ENCODE results near the gene GK. TPM values are rescaled to one million over a fixed set of nuclear protein-coding genes. Genes with fewer than 3 reads are reported as not detected.

The GK gene
- total and polyA plus RNA-seq, 2 donors (not counting 3 experiments of a cell fraction or from before 2014, with no cell fraction given) = 2.7 to 7.6 TPM

DNA sequence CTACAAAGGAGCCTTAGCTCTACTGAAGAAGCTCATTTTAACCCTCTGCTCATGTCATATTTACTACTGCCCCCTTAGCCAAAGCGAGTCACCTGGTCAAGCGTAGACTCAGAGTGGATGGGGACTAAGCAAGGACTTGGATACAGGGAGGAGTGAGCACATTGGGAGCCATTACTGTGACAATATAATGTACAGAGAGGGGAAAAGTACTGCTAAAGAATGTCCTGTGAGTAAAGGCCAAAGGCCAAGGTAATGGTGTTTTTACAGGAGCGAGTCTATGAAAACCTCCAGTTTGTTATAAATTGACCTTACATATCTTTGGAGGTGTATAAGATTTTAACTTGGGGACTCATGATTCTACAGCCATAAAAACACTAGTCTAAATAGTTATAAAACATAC, 10.6 kb upstream of the GK start:
- intact Hi-C loops (cut with micrococcal nuclease) = no loop called here
- no peaks in the 10 kb centered on the region for H3K9me3 ChIP-seq (replicated peaks; ENCODE audit: control insufficient read depth, insufficient read depth, low read length)
- H3K9me1 ChIP-seq (replicated peaks; ENCODE audit: control insufficient read depth, extremely low read depth, insufficient read depth, low read length) = no peaks in the 10 kb centered on the region
- BruUV-seq (replicated peaks) = no TSS peak
- no peak for FAIRE-seq
- CTCF ChIA-PET = no interaction called here
- no peaks in the 10 kb centered on the region for H3K36me3 ChIP-seq (ENCODE audit: control insufficient read depth in 2 of 2, extremely low read depth in 1 of 2, insufficient read depth in 2 of 2, low read length in 2 of 2)
- POLR2A ChIA-PET = no interaction called here
- no peak overlapping the region for H2AFZ ChIP-seq (ENCODE audit: low read depth, low read length)
- H4K20me1 ChIP-seq (replicated peaks; ENCODE audit: control insufficient read depth, extremely low read depth, insufficient read depth, low read length) = no peaks in the 10 kb centered on the region
- no peak overlapping the region for H3K27ac ChIP-seq (ENCODE audit: insufficient read depth, low read depth, low read length)
- H3K4me1 ChIP-seq (ENCODE audit: control insufficient read depth, extremely low read depth, insufficient read depth, low read length) = no peaks in the 10 kb centered on the region
- H3K79me2 ChIP-seq (ENCODE audit: control insufficient read depth, insufficient read depth, low read length) = no peaks in the 10 kb centered on the region
- no peaks in the 10 kb centered on the region for H3K27me3 ChIP-seq (ENCODE audit: control insufficient read depth in 2 of 2, insufficient read depth in 2 of 2, low read length in 2 of 2)
- DNase-seq (ENCODE audit: low read depth, low spot score) = no peak
- no peak overlapping the region for H3K9ac ChIP-seq (replicated peaks; ENCODE audit: extremely low read depth, insufficient read depth, low read length)
- dilution Hi-C loops (cut with MboI; ENCODE audit: extremely low pct_ligation_motif_present, low sequenced_read_pairs) = no loop called here
- no peak for TF ChIP-seq POLR2AphosphoS5 (IDR thresholded peaks at IDR 0.05; ENCODE audit: insufficient read depth, low read depth, low read length)
- no peak for TF ChIP-seq EZH2 (IDR thresholded peaks at IDR 0.05; ENCODE audit: borderline replicate concordance, low read depth, low read length, severe bottlenecking)
- no peak for TF ChIP-seq GATA2 (IDR thresholded peaks at IDR 0.05; ENCODE audit: insufficient read depth, insufficient read length, low read depth, low read length)
- no peak for TF ChIP-seq FOS (IDR thresholded peaks at IDR 0.05; ENCODE audit: borderline replicate concordance, insufficient read depth, low read length)
- H3K4me3 ChIP-seq (replicated peaks in 1 of 3; ENCODE audit: insufficient read depth in 1 of 3, low read depth in 1 of 3, low read length in 3 of 3) = no peak overlapping the region
- no peak overlapping the region for H3K4me2 ChIP-seq (ENCODE audit: insufficient read depth, low read length)

DNA sequence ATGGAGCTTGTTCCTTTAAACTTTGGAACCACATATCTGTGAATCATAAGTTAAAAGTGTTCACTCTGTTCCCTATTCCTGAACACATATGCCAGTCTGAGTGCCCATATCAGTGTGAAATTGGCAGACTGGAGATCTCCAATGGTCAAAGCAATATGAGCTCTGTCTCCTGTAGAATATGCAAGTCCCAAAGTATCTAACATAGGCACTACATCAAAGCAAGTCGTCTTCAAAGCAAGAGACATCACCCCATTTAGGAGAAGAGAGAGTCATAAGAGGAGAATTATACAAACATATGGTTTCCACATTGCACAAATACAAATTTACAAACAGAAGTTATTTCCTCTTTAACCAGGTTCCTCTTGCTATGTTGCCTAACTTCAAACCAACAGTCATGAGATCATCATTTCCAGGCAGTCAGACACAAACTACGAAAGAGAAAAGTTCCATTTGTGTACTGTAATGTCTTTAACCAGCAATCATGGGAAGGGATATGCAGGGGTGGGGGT, 9.9 kb upstream of the GK start:
- H3K9me1 ChIP-seq (replicated peaks; ENCODE audit: control insufficient read depth, extremely low read depth, insufficient read depth, low read length) = no peaks in the 10 kb centered on the region
- FAIRE-seq (no peak), DNase-seq (ENCODE audit: low read depth, low spot score) (no peak)
- dilution Hi-C loops (cut with MboI; ENCODE audit: extremely low pct_ligation_motif_present, low sequenced_read_pairs) (no loop called here), intact Hi-C loops (cut with micrococcal nuclease) (no loop called here)
- ChIA-PET CTCF (interaction anchor here (0.9 kb wide), 1 partner anchor 9 kb away, joined by 3 read pairs; no protein-coding TSS in a partner anchor), POLR2A (no interaction called here)
- no peaks in the 10 kb centered on the region for H3K9me3 ChIP-seq (replicated peaks; ENCODE audit: control insufficient read depth, insufficient read depth, low read length)
- H3K27me3 ChIP-seq (ENCODE audit: control insufficient read depth in 2 of 2, insufficient read depth in 2 of 2, low read length in 2 of 2) = no peaks in the 10 kb centered on the region
- no peak overlapping the region for H3K9ac ChIP-seq (replicated peaks; ENCODE audit: extremely low read depth, insufficient read depth, low read length)
- no peak overlapping the region for H2AFZ ChIP-seq (ENCODE audit: low read depth, low read length)
- no peak overlapping the region for H3K4me3 ChIP-seq (replicated peaks in 1 of 3; ENCODE audit: insufficient read depth in 1 of 3, low read depth in 1 of 3, low read length in 3 of 3)
- H3K4me1 ChIP-seq (ENCODE audit: control insufficient read depth, extremely low read depth, insufficient read depth, low read length) = no peaks in the 10 kb centered on the region
- TF ChIP-seq FOS (IDR thresholded peaks at IDR 0.05; ENCODE audit: borderline replicate concordance, insufficient read depth, low read length) (no peak), POLR2AphosphoS5 (IDR thresholded peaks at IDR 0.05; ENCODE audit: insufficient read depth, low read depth, low read length) (no peak), EZH2 (IDR thresholded peaks at IDR 0.05; ENCODE audit: borderline replicate concordance, low read depth, low read length, severe bottlenecking) (no peak), MYC (IDR thresholded peaks at IDR 0.05; ENCODE audit: low read depth, low read length) (no peak), GATA2 (IDR thresholded peaks at IDR 0.05; ENCODE audit: insufficient read depth, insufficient read length, low read depth, low read length) (no peak), JUN (IDR thresholded peaks at IDR 0.05; ENCODE audit: borderline replicate concordance, insufficient read depth, insufficient read length, low read depth) (no peak), POLR2A (IDR thresholded peaks at IDR 0.05; ENCODE audit: low read depth, low read length) (no peak)
- TF ChIP-seq, protein P1, sequence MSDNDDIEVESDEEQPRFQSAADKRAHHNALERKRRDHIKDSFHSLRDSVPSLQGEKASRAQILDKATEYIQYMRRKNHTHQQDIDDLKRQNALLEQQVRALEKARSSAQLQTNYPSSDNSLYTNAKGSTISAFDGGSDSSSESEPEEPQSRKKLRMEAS (IDR thresholded peaks at IDR 0.05; ENCODE audit: insufficient read depth, insufficient read length) = no peak
- TF ChIP-seq, protein P2, sequence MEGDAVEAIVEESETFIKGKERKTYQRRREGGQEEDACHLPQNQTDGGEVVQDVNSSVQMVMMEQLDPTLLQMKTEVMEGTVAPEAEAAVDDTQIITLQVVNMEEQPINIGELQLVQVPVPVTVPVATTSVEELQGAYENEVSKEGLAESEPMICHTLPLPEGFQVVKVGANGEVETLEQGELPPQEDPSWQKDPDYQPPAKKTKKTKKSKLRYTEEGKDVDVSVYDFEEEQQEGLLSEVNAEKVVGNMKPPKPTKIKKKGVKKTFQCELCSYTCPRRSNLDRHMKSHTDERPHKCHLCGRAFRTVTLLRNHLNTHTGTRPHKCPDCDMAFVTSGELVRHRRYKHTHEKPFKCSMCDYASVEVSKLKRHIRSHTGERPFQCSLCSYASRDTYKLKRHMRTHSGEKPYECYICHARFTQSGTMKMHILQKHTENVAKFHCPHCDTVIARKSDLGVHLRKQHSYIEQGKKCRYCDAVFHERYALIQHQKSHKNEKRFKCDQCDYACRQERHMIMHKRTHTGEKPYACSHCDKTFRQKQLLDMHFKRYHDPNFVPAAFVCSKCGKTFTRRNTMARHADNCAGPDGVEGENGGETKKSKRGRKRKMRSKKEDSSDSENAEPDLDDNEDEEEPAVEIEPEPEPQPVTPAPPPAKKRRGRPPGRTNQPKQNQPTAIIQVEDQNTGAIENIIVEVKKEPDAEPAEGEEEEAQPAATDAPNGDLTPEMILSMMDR (IDR thresholded peaks at IDR 0.05; ENCODE audit: extremely low read depth in 1 of 2, insufficient read depth in 1 of 2, low read depth in 1 of 2, low read length in 2 of 2) = no peak
- H3K27ac ChIP-seq (ENCODE audit: insufficient read depth, low read depth, low read length) = no peak overlapping the region
- H3K79me2 ChIP-seq (ENCODE audit: control insufficient read depth, insufficient read depth, low read length) = no peaks in the 10 kb centered on the region
- no TSS peak for BruUV-seq (replicated peaks)
- no peaks in the 10 kb centered on the region for H3K36me3 ChIP-seq (ENCODE audit: control insufficient read depth in 2 of 2, extremely low read depth in 1 of 2, insufficient read depth in 2 of 2, low read length in 2 of 2)
- no peaks in the 10 kb centered on the region for H4K20me1 ChIP-seq (replicated peaks; ENCODE audit: control insufficient read depth, extremely low read depth, insufficient read depth, low read length)
- H3K4me2 ChIP-seq (ENCODE audit: insufficient read depth, low read length) = no peak overlapping the region
